ENCODE results near the gene CMIP. TPM values are rescaled to one million over a fixed set of nuclear protein-coding genes. Genes with fewer than 3 reads are reported as not detected.

CMIP gene
- total and polyA plus RNA-seq, 10 of the 15 experiments (the other 5 are each of a cell fraction or from before 2014, with no cell fraction given) = 1.2 to 43.2 (median 4.4) TPM

DNA sequence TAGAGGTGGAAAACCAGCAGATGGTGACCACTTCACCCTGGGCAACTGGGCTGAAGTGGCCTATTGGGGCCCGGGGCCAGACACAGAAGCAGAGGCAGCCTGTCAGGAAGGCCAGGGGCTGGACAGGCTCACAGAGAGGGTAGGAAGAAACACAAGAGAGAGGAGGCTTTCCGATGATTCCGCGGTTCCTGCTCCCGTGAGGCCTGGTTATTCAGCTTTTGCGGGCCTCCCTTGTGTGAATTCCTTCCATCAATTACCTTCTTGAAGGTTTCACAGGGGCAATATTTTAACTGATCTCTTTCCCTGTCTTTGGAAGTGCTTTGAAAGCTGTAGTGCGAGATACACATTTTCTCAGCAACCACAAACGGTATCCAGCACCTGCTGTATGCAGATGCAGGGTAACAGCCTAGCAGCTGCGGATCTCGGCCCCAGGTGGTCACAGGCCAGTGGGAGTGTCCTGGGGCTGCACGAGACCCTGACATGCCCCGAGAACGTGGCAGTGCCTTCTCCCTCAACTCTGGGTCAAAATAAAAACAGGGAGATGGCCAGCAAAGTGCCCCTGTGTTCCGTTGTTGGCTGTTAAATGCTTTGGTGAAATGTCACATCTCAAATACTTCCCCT, 11.6 kb upstream of the CMIP start:
- TF ChIP-seq RUNX3 (IDR thresholded peaks at IDR 0.05; ENCODE audit: low read length) (peak; percentile 72), ZBTB40 (IDR thresholded peaks at IDR 0.05; ENCODE audit: borderline replicate concordance) (no peak), NFYA (IDR thresholded peaks at IDR 0.05; ENCODE audit: borderline replicate concordance, low read depth, low read length) (no peak), BCL11A (IDR thresholded peaks at IDR 0.05; ENCODE audit: low read depth, low read length) (no peak), LARP7 (IDR thresholded peaks at IDR 0.05) (no peak), TCF12 (IDR thresholded peaks at IDR 0.05; ENCODE audit: low read depth, low read length) (peak; percentile 92), BHLHE40 (IDR thresholded peaks at IDR 0.05; ENCODE audit: borderline replicate concordance in 1 of 2, low read depth in 2 of 2, low read length in 1 of 2) (peak in 1 of 2 experiments; percentile 50; a peak in 1 of 4 replicates), POU2F2 (IDR thresholded peaks at IDR 0.05; ENCODE audit: borderline replicate concordance, low read depth, low read length) (0 out of 3 replicates have a peak, but pooled peaks have one; percentile 28), TCF3 (IDR thresholded peaks at IDR 0.05; ENCODE audit: borderline replicate concordance, insufficient read depth, low read depth, low read length) (peak; percentile 96), KDM1A (IDR thresholded peaks at IDR 0.05; ENCODE audit: borderline replicate concordance) (no peak), CHD1 (IDR thresholded peaks at IDR 0.05; ENCODE audit: low read depth, low read length) (no peak), PAX8 (IDR thresholded peaks at IDR 0.05) (no peak), NFIC (IDR thresholded peaks at IDR 0.05; ENCODE audit: low read depth, low read length) (no peak)
- Histone ChIP-seq H3K4me3 (no peak overlapping the region), H3K27ac (ENCODE audit: control insufficient read depth, insufficient read depth) (no peak overlapping the region; the same call in 1 of the 2 replicates), H3K79me2 (ENCODE audit: control insufficient read depth, insufficient read depth, low read length) (no peaks in the 10 kb centered on the region), H3K9me3 (replicated peaks; ENCODE audit: control insufficient read depth, insufficient read depth, low read length) (no peaks in the 10 kb centered on the region), H2AFZ (ENCODE audit: control insufficient read depth, low read depth, low read length) (peak overlapping the region; percentile 39), H3K4me2 (ENCODE audit: control insufficient read depth, insufficient read depth) (peak overlapping the region; percentile 59; the same call in 1 of the 2 replicates), H4K20me1 (ENCODE audit: control insufficient read depth, insufficient read depth) (no peaks in the 10 kb centered on the region), H3K27me3 (replicated peaks in 1 of 2; ENCODE audit: control insufficient read depth in 2 of 2, insufficient read depth in 2 of 2, low read length in 1 of 2) (no peaks in the 10 kb centered on the region), H3K4me1 (ENCODE audit: control insufficient read depth, insufficient read depth, low read length) (peaks cover 22% of the 10 kb centered on the region), H3K9ac (ENCODE audit: control insufficient read depth, insufficient read depth, low read length) (peak overlapping the region; percentile 16; the same call in 1 of the 2 replicates), H3K36me3 (ENCODE audit: control insufficient read depth in 2 of 2, insufficient read depth in 2 of 2, low read length in 1 of 2) (no peaks in the 10 kb centered on the region; a peak in 1 of 4 replicates)
- ChIA-PET CTCF (interaction anchor here (2.0 kb wide), 1 partner anchor 10 kb away, joined by 6 read pairs; no protein-coding TSS in a partner anchor), RAD21 (ENCODE audit: unreplicated experiment) (interaction anchor here (0.7 kb wide), 1 partner anchor 35 kb away, joined by 3 read pairs; no protein-coding TSS in a partner anchor), POLR2A (interaction anchor here (0.9 kb wide), 1 partner anchor 10 kb away, joined by 3 read pairs; no protein-coding TSS in a partner anchor), SMC1A (ENCODE audit: uncharacterized antibody, unreplicated experiment) (no interaction called here)
- no TSS peak for BruUV-seq (replicated peaks)
- in situ Hi-C loops (cut with MboI) (no loop called here), intact Hi-C loops (cut with micrococcal nuclease; ENCODE audit: unreplicated experiment) (no loop called here)
- no peak for DNase-seq (ENCODE audit: low read depth, low spot score)
- no peak for ATAC-seq
- no peak for FAIRE-seq
- 56% methylated on average over 14 of the region's 14 CpGs for WGBS (ENCODE audit: insufficient coverage, insufficient replicate concordance, low lambda C conversion rate, missing lambda C conversion rate)

Data from GM12878 (cell line).